Measurements from ENCODE around the gene ZNF90.
"Not testable (repeated sequence)": the region's sequence is repeated elsewhere in the genome, so short reads cannot be mapped to it uniquely, and the experiment has no call there.

- not testable (repeated sequence) for TF ChIP-seq ZNF274 (IDR thresholded peaks at IDR 0.05; ENCODE audit: low read length); ZNF274 (tag by site-specific recombination; IDR thresholded peaks at IDR 0.05; ENCODE audit: borderline replicate concordance); ZFP41 (tag by site-specific recombination; IDR thresholded peaks at IDR 0.05; ENCODE audit: borderline replicate concordance)
These were observed 32.1 kb upstream of the ZNF90 start for GRCh38 chr19:20045742-20046141.

All from HEK293 (cell line).